GM18907 (cell line): ENCODE measurements around the gene CEP350.
"Not testable (repeated sequence)": the region's sequence is repeated elsewhere in the genome, so short reads cannot be mapped to it uniquely, and the experiment has no call there.

Experiments
- ATAC-seq: cut with Tn5 transposase; IDR thresholded peaks from one replicate; pipeline ENCODE4 v1.9.1; 2021; ENCODE audit warnings: mild to moderate bottlenecking, moderate library complexity; ENCODE audit not compliant: unreplicated experiment

Gene CEP350

GRCh38 chr1:180112984-180113647 lies 158.5 kb downstream of the CEP350 start:
- no peak for ATAC-seq

GRCh38 chr1:180114396-180114945 lies 159.9 kb downstream of the CEP350 start:
- no peak for ATAC-seq

- ATAC-seq: no peak
These were observed 162.6 kb downstream of the CEP350 start for GRCh38 chr1:180116964-180117763.

- no peak for ATAC-seq
These were observed 163.1 kb downstream of the CEP350 start for GRCh38 chr1:180117764-180118116.

- no peak for ATAC-seq
These were observed 165.2 kb downstream of the CEP350 start for GRCh38 chr1:180119837-180120236.

- no peak for ATAC-seq
These were observed 168.9 kb downstream of the CEP350 start for GRCh38 chr1:180123463-180123936.

- ATAC-seq: no peak
These were observed 176.0 kb downstream of the CEP350 start for GRCh38 chr1:180130651-180131050.

- no peak for ATAC-seq
These were observed 176.9 kb downstream of the CEP350 start for GRCh38 chr1:180131510-180131909.

GRCh38 chr1:180133193-180133592 lies 178.6 kb downstream of the CEP350 start:
- no peak for ATAC-seq

GRCh38 chr1:180133688-180134087 lies 179.1 kb downstream of the CEP350 start:
- ATAC-seq: not testable (repeated sequence)

- ATAC-seq: no peak
These were observed 180.9 kb downstream of the CEP350 start for GRCh38 chr1:180135535-180135934.

GRCh38 chr1:180136331-180136967 lies 181.8 kb downstream of the CEP350 start:
- ATAC-seq: no peak

GRCh38 chr1:180136968-180137356 lies 182.4 kb downstream of the CEP350 start:
- ATAC-seq: no peak

GRCh38 chr1:180137776-180138175 lies 183.2 kb downstream of the CEP350 start:
- no peak for ATAC-seq

- ATAC-seq: no peak
These were observed 186.8 kb downstream of the CEP350 start for GRCh38 chr1:180141381-180141934.

- ATAC-seq: no peak
These were observed 188.7 kb downstream of the CEP350 start for GRCh38 chr1:180143359-180143758.

- ATAC-seq: no peak
These were observed 190.2 kb downstream of the CEP350 start for GRCh38 chr1:180144659-180145357.

GRCh38 chr1:180145446-180145845 lies 190.8 kb downstream of the CEP350 start:
- ATAC-seq: no peak

- no peak for ATAC-seq
These were observed 196.4 kb downstream of the CEP350 start for GRCh38 chr1:180150982-180151381.

GRCh38 chr1:180151508-180151907 lies 196.9 kb downstream of the CEP350 start:
- no peak for ATAC-seq

GRCh38 chr1:180152588-180152987 lies 198.0 kb downstream of the CEP350 start:
- ATAC-seq: no peak
